HUES64 (cell line): ENCODE measurements around the gene HAGH.

Experiments used
- H3K27ac ChIP-seq: 2 replicates; pipeline ENCODE4 v1.7.0; 2013; ENCODE audit warnings: low read depth, low read length, inconsistent platforms
- H3K27me3 ChIP-seq: 2 replicates; pipeline ENCODE4 v1.6.1; 2013; ENCODE audit warnings: mild to moderate bottlenecking, low read length; ENCODE audit not compliant: insufficient read depth
- H3K36me3 ChIP-seq: 2 replicates; pipeline ENCODE4 v1.6.1; 2013; ENCODE audit warnings: mild to moderate bottlenecking, low read length; ENCODE audit not compliant: insufficient read depth
- H3K4me1 ChIP-seq: 2 replicates; pipeline ENCODE4 v1.6.1; 2013; ENCODE audit warnings: mild to moderate bottlenecking, low read length, moderate library complexity; ENCODE audit not compliant: insufficient read depth
- H3K4me3 ChIP-seq: 2 replicates; pipeline ENCODE4 v1.5.1; 2013; ENCODE audit warnings: mild to moderate bottlenecking, low read length, moderate library complexity
- H3K9ac ChIP-seq: 2 replicates; pipeline ENCODE4 v1.6.1; 2013; ENCODE audit warnings: mild to moderate bottlenecking, low read depth, low read length
- H3K9me3 ChIP-seq: 2 replicates; pipeline ENCODE4 v1.6.1; 2013; ENCODE audit warnings: low read depth, low read length; ENCODE audit not compliant: insufficient read depth
- WGBS: fragments of 150-250, 120-280 bp; methylation state at CpG from one replicate; pipeline ENCODE4 v1.1.7; 2013; ENCODE audit warnings: missing lambda C conversion rate; 5-methylcytosine and 5-hydroxymethylcytosine counted together

The HAGH gene

DNA sequence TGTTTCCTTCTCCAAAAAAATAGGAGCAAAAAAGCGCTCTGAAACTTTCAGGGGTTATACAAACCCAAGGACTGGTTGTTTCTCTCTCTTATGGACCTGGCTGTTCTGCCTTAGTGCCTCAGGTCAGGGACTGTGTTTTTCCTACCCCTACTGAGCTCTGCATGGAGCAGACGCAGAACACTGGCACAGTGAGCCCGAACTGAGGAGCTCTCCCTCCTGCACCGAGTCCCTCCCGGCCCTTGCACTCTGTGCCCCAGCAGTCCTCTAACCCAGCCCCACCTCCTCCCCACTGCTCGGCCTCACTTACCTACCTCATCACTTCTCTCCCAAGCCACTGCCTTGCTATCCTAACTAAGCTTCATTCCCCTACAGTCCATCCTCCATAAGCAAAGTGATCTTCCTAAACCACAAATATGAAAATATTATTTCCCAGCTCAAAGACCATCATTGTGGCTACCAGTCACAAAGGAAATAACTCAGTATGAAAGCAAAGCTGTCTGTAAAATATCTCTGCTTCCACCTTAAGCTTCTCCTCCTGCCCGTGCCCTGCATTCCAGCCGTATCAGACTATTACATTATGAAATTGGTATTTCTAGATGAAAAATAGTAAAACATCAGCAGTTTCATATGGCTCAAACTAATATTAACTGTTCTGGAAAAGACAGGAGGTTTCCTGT lies 31.7 kb upstream of the HAGH start:
- WGBS, result 19% methylated on average over 7 of the region's 8 CpGs

DNA sequence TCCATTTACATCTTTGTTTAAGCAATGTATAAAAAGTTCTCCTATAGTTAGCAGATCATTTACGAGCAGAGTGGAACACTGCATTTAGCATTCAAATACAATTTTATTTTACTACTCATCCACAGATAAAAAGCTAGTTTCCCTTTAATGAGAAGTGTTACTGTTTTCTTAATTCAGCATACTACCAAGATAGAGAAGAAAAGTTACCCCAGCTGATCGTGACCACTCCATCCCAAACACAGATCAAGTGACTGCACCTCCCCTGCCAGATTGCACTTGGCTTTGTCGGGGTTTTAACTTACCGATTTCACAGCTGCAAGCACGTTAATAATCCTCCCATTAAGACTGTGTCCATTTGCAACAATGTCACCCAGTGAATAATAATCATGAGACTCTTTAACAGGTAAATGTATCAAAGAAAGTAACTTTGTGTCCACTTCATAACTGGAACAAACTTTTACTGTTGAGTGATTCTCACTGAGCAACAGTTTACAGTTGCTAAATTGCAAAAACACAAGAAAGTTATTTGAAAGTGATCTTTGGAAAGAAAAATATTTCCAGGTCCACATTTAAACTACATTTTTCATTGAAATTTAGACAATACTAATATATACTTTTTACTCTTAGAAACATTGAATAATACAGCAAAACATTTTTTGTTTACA lies 30.9 kb upstream of the HAGH start:
- Histone ChIP-seq H3K9ac (no peak overlapping the region), H3K9me3 (no peaks in the 10 kb centered on the region), H3K4me3 (no peak overlapping the region), H3K36me3 (no peaks in the 10 kb centered on the region), H3K4me1 (no peaks in the 10 kb centered on the region), H3K27ac (no peak overlapping the region), H3K27me3 (peaks cover 75% of the 10 kb centered on the region)
- 56% methylated on average over 5 of the region's 5 CpGs for WGBS

More for the DNA sequence above, 31.7 kb upstream of the HAGH start:
- H3K9me3 ChIP-seq, result no peaks in the 10 kb centered on the region
- no peak overlapping the region for H3K9ac ChIP-seq
- no peak overlapping the region for H3K4me3 ChIP-seq
- no peaks in the 10 kb centered on the region for H3K36me3 ChIP-seq
- no peak overlapping the region for H3K27ac ChIP-seq
- H3K4me1 ChIP-seq, result no peaks in the 10 kb centered on the region
- peaks cover 70% of the 10 kb centered on the region for H3K27me3 ChIP-seq

DNA sequence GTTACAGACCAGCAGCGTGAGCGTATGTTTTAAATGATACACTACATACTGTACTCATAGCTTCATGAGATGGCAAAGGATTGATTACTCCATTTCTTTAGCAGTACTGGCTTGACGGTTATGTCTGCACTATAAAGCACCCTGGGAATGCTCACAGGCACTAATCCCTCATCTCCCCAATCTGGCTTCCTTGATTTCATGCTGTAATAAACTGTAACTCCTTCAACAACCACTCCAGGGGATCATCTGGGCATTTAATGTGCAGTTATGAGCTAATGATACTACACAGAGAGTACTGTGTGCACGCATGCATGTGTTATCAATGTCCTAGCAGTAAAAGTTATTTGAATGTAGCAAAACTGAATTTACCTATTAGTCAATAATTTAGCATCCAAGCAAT lies 25.2 kb upstream of the HAGH start:
- Histone ChIP-seq H3K36me3 (no peaks in the 10 kb centered on the region), H3K9me3 (no peaks in the 10 kb centered on the region), H3K27ac (no peak overlapping the region), H3K9ac (no peak overlapping the region), H3K4me1 (no peaks in the 10 kb centered on the region), H3K27me3 (peaks cover 29% of the 10 kb centered on the region; the same call in 1 of the 2 replicates), H3K4me3 (no peak overlapping the region)
- WGBS, result 65% methylated on average over 4 of the region's 4 CpGs

DNA sequence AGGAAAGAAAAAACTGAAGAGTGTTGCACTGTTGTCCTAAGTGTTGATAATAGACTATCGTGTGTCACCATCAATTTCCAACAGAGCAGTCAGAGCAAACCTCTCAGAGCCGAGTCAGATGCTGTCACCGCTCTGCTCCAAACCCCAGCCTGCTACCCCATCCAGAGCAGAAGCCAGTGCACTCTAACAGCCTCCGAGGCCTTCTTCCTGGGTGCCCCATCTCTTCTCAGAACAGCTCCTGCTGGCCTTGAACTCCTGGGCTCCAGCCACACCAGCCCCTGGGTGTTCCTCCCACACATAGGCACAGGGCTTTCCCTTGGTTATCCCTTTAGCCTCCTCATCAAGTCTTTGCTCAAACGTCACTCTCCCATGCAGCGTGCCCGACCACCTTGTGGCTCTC lies 24.4 kb upstream of the HAGH start:
- no peaks in the 10 kb centered on the region for H3K9me3 ChIP-seq
- H3K36me3 ChIP-seq, result no peaks in the 10 kb centered on the region
- H3K9ac ChIP-seq, result no peak overlapping the region
- 80% methylated on average over 7 of the region's 7 CpGs for WGBS
- no peak overlapping the region for H3K27ac ChIP-seq
- H3K4me3 ChIP-seq, result no peak overlapping the region
- peaks cover 29% of the 10 kb centered on the region; the same call in 1 of the 2 replicates for H3K27me3 ChIP-seq
- no peaks in the 10 kb centered on the region for H3K4me1 ChIP-seq

DNA sequence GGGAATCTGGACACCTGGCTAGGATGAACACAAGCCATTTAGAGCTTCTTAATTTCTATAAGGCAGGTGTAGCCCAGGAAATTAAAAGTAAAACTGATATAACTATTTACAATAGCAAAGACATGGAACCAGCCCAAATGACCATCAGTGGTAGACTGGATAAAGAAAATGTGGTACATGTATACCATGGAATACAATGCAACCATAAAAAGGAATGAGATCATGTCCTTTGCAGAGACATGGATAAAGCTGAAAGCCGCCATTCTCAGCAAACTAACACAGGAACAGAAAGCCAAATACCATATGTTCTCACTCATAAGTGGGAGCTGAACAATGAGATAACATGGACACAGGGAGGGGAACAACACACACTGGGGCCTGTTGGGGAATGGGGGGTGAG lies 19.8 kb upstream of the HAGH start:
- H3K27ac ChIP-seq, result no peak overlapping the region
- H3K9ac ChIP-seq, result no peak overlapping the region
- H3K27me3 ChIP-seq, result peaks cover 7% of the 10 kb centered on the region; the same call in 1 of the 2 replicates
- no peak overlapping the region for H3K4me3 ChIP-seq
- no peaks in the 10 kb centered on the region for H3K4me1 ChIP-seq
- WGBS, result 86% methylated on average over 1 of the region's 1 CpG
- H3K36me3 ChIP-seq, result no peaks in the 10 kb centered on the region
- no peaks in the 10 kb centered on the region for H3K9me3 ChIP-seq

DNA sequence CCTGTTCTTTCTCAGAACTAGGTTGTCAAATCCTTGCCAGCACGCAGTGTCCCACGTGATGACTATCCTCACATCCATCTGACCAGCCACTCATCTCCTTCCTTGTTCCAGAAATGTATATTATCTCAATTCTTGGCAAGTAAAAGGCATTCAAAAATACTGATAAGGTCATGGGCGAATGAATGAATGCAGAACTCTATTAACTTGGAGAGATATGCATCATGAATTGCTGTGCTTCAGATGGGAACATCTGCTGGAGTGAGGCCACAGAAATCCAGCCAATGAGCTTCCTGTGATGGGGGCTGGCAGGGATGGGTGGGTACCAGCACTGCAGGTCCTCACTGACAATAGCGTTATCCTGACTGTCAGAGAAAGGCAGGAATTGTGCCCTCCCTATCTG lies 19.4 kb upstream of the HAGH start:
- Histone ChIP-seq H3K27ac (no peak overlapping the region), H3K9me3 (no peaks in the 10 kb centered on the region), H3K9ac (no peak overlapping the region), H3K4me1 (no peaks in the 10 kb centered on the region), H3K27me3 (peaks cover 7% of the 10 kb centered on the region; the same call in 1 of the 2 replicates), H3K36me3 (no peaks in the 10 kb centered on the region), H3K4me3 (no peak overlapping the region)
- WGBS, result 45% methylated on average over 4 of the region's 4 CpGs

DNA sequence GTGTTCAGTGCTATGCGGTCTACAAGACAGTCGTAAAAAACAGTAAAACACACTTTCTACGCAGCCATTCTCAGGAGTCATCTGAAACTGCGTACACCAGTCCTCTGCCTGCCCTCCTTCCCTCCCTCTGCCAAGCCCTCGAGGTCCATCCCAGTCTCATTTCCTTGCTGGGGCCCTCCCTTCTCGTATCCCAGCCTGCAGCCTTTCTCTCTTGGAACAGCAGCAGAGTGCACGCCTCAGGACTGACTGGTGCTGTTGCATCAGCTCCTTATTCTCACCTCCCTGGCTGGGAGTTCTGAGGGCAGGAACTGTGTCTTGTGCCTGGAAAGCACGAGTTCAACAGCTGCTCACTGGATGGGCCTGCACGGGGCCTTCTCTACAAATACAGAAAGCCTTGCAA lies 12.9 kb upstream of the HAGH start:
- Histone ChIP-seq H3K36me3 (no peaks in the 10 kb centered on the region), H3K4me3 (no peak overlapping the region), H3K27ac (no peak overlapping the region), H3K9ac (no peak overlapping the region), H3K9me3 (no peaks in the 10 kb centered on the region), H3K27me3 (0 out of 2 replicates have a peak, but pooled peaks cover 3% of the 10 kb centered on the region), H3K4me1 (no peaks in the 10 kb centered on the region)
- WGBS, result 75% methylated on average over 9 of the region's 9 CpGs

DNA sequence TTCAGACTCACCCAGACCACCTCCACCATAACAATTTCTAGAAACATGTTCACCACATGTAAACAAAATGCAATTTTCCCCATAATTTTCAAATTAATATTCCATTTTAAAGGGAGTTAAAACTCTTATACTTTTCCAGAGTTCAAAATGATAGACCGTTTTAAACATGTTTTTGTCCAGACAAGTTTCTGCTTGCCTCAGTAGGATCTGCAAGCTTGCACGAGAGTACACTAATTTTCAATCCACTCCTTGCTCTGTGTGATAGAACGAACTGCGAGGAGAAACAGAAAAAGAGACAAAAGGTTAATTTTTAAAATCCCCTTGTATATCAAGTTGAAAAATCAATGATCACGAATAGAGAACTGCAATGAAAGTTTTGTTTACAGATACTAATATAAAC lies 7.5 kb upstream of the HAGH start:
- Histone ChIP-seq H3K36me3 (no peaks in the 10 kb centered on the region), H3K9ac (no peak overlapping the region), H3K4me3 (no peak overlapping the region), H3K27me3 (0 out of 2 replicates have a peak, but pooled peaks cover 3% of the 10 kb centered on the region), H3K27ac (no peak overlapping the region), H3K4me1 (no peaks in the 10 kb centered on the region), H3K9me3 (no peaks in the 10 kb centered on the region)
- 94% methylated on average over 4 of the region's 5 CpGs for WGBS

DNA sequence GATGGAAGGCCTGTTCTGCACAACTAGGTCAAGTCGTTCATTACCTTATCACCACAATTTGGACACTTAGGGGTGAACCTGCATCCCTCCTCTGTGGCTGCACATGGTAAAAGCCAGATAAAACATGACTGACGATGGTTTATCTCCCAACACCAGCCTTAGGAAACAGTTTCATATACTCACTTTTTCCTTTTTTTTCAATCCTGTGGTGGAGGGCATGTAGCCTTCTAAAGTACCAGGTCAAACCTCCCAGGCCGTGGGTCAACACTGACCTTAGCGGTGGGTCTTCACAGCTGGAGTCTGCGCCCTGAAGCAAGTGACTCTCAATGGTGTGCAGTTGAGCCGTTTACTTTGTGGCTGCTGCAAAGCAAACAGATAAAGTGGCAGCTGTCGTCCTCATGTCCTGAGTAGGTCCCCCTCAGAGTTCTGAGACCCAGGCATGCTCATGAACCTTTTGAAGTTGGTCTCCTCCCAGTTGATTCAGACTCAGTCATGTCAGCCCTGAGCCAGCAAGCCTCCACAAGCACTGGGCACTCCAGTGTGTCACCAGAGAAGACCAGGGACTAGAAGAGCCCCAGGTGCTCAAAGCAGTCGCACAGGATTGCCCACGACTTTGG lies 6.3 kb upstream of the HAGH start:
- Histone ChIP-seq H3K27ac (no peak overlapping the region), H3K36me3 (no peaks in the 10 kb centered on the region), H3K4me3 (no peak overlapping the region), H3K27me3 (0 out of 2 replicates have a peak, but pooled peaks cover 3% of the 10 kb centered on the region), H3K9me3 (no peaks in the 10 kb centered on the region), H3K4me1 (no peaks in the 10 kb centered on the region), H3K9ac (no peak overlapping the region)
- 79% methylated on average over 9 of the region's 9 CpGs for WGBS

DNA sequence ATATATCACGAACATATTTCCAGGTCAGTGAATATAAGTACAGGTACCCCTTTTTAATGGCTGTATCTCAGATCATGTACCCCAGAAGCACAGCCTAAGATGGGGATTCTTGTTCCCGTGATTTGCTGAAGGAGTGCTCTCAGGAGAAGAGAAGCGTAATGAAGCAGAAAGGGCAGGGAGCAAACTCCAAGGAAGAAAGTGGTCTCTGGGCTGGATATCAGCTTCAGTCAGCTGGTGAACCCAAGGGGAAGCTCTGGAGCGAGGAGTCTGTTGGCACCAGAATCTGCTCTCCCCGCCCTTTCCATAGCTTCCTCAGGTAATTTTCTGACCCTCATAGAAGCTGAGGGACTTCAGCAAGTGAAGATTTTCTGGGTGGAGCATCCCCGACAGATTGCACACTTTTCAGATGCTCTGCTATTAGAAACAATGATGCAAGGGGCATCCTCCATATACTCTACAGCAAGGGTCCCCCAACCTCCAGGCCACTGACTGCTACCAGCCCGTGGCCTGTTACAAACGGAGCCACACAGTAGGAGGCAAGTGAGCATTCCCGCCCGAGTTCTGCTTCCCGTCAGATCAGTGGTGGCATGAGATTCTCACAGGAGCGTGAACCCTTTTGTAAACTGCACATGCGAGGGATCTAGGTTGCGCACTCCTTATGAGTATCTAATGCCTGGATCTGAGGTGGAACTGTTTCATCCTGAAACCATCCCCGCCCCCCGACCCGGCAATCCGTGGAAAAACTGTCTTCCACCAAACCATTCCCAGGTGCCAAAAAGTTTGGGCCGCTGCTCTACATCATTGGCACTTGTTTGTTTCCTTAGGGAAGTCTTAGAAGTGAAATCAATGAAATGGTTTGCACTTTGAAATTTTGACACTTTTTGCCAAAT lies 4.8 kb upstream of the HAGH start:
- H3K9me3 ChIP-seq, result no peaks in the 10 kb centered on the region
- H3K27me3 ChIP-seq, result no peaks in the 10 kb centered on the region
- no peaks in the 10 kb centered on the region for H3K36me3 ChIP-seq
- no peak overlapping the region for H3K4me3 ChIP-seq
- no peak overlapping the region for H3K27ac ChIP-seq
- no peaks in the 10 kb centered on the region for H3K4me1 ChIP-seq
- H3K9ac ChIP-seq, result no peak overlapping the region
- 91% methylated on average over 18 of the region's 19 CpGs for WGBS

DNA sequence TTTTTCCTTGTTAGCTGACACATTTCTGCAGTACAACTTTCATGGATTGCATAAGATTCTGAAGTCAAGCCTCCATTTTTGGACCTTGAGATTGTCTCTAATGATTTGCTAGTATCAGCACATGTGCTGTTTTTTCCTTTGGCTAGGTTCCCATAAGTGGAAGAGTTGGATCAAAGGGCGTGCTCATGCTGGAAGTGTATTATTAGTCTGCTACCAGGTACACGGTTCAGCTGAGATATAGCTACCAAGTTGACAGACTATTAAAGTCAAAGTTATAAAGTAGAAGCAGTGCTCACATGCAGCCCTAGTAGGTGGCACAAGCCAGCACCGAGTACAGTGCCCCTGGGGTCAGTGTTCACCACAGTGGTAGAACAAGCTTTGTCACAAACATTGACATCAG lies 3.6 kb upstream of the HAGH start:
- H3K4me1 ChIP-seq, result no peaks in the 10 kb centered on the region
- H3K4me3 ChIP-seq, result no peak overlapping the region
- H3K9me3 ChIP-seq, result no peaks in the 10 kb centered on the region
- WGBS, result 88% methylated on average over 3 of the region's 3 CpGs
- no peak overlapping the region for H3K27ac ChIP-seq
- H3K27me3 ChIP-seq, result peaks cover 3% of the 10 kb centered on the region; the same call in 1 of the 2 replicates
- no peak overlapping the region for H3K9ac ChIP-seq
- no peaks in the 10 kb centered on the region for H3K36me3 ChIP-seq
